ENCODE measurements around the gene PRKAG3. TPM values are rescaled to one million over a fixed set of nuclear protein-coding genes. Genes with fewer than 3 reads are reported as not detected.

Gene PRKAG3
- not detected for polyA plus RNA-seq (2013, experiment 1 of 2)
- polyA plus RNA-seq (2013, experiment 2 of 2) = not detected

DNA sequence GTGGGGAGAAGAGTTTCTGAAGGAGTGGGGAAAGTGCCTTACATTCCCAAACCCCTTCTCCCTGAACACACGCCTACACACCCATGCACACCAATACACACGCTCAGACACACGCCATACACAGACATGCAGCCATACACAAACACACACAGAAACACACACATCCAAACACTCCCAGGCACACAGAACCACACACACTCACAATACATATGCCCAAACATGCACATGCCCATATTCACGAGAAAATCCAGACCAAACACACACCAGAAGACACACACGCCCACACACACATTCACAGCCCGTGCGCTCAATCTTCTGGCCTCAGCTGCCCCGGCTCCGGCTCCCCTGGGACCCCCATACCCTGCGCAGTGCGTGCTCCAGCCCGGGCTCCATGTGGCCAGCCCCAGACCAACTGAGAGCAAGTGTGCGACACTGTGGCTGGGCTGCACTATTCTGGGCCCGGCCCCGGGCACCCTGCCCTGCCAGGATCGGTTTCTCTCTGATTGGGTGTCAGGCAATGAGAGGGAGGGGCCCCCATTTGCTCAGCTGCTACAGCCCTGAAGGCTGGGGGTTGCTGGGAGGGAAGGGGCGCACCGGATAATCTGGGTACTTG lies at the start of gene PRKAG3:
Gene PRKAG3 (minus strand): TSS at position 426 of the 613 bp plus-strand sequence.
- no peak within 1 kb of the TSS for H3K27ac ChIP-seq (ENCODE audit: low read depth, low read length, severe bottlenecking)
- H3K9me3 ChIP-seq (ENCODE audit: control insufficient read depth, low read length) = no peaks in the 10 kb centered on the region
- H3K36me3 ChIP-seq (ENCODE audit: control insufficient read depth, insufficient read depth, low read length) = no peaks in the 10 kb centered on the region
- H3K4me1 ChIP-seq (ENCODE audit: control insufficient read depth, insufficient read depth, low read length, poor library complexity, severe bottlenecking) = peaks cover 5% of the 10 kb centered on the region
- no peak within 1 kb of the TSS for H3K4me3 ChIP-seq (ENCODE audit: extremely low read depth, insufficient read depth, low read length, poor library complexity, severe bottlenecking)
- 85 to 92% methylated on average over 15 to 17 of the region's 18 CpGs for WGBS, 2 experiments (ENCODE audit: insufficient coverage in 2 of 2)

DNA sequence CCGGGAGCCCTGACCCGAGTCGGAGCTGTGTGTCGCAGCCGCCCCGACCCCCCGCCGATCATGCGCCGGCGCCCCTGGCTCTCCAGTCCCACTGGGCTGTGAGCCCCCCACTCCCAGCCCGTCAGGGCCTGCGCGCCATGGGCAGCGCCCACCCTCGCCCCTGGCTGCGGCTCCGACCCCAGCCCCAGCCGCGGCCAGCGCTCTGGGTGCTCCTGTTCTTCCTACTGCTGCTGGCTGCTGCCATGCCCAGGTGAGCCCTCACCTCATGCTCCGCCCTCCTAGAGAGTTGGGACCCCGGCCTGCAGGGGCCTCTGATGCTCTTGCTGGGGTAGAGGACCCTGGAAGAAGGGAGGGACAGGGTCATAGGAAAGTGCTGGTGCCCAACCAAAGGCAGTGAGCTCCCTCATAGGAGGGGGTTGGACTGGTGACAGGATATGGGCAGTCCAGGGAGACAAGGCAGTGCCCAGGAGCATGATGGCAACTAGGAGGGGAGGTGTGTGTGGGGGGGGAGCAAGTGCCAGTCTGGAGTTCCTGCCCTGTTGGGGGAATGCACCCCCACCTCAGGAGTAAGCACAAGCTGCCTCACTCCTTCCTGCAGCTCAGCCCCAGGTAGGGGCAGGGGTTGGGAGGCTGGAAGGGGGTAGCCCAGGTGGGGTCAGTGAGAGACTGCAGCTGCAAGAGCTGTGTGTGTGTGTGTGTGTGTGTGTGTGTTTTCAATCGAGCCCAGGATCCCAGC lies 49.4 kb upstream of the PRKAG3 start:
- Histone ChIP-seq H3K36me3 (ENCODE audit: control insufficient read depth, insufficient read depth, low read length) (no peaks in the 10 kb centered on the region), H3K9me3 (ENCODE audit: control insufficient read depth, low read length) (peaks cover 3% of the 10 kb centered on the region), H3K4me1 (ENCODE audit: control insufficient read depth, insufficient read depth, low read length, poor library complexity, severe bottlenecking) (peaks cover 13% of the 10 kb centered on the region), H3K4me3 (ENCODE audit: extremely low read depth, insufficient read depth, low read length, poor library complexity, severe bottlenecking) (no peak overlapping the region), H3K27ac (ENCODE audit: low read depth, low read length, severe bottlenecking) (no peak overlapping the region)
- WGBS, 2 experiments (ENCODE audit: insufficient coverage in 2 of 2) = 5 to 14% methylated on average over 14 to 23 of the region's 24 CpGs

DNA sequence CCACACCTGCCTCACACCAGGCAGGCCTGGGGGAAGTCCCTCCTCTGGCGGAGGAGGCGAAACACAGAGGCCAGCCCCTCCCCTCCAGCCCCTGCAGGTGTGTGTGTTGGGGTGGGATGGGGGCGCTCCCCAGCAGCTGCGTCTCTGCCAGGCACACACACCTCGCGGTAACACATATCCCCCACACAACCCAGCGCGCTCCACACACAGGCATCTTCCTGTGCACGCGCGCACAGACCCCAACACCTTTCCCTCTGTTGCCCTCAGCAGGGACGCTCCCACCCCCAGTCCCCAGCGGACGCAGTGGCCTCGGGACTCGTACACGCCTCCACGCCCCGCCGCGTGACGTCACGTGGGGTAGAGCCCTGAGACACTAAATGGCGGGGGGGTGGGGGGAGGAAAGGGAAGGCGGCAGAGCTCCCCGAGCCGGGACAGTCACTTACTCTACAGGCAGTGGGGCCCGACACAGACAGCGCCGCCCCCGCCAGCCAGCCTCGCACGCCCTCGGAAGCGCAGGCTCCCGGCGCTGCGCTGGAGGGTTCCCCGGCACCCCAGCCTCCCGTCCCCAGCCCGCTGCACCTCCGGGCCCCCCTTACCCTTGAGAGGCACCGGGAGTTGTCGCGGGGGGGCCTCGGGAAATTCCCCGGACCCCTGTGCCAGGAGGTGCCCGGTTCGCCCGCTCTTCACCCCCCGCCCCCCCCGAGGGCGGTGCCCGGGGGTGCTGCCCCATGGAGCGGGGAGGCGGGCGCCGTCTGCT lies 48.7 kb upstream of the PRKAG3 start, which contains the start of gene WNT10A:
Gene WNT10A (plus strand): TSS at position 751 of the 757 bp plus-strand sequence. CDS start 144 bp downstream, outside the sequence.
- H3K4me3 ChIP-seq (ENCODE audit: extremely low read depth, insufficient read depth, low read length, poor library complexity, severe bottlenecking) = no peak within 1 kb of the TSS
- 4 to 5% methylated on average over 29 to 31 of the region's 58 CpGs for WGBS, 2 experiments (ENCODE audit: insufficient coverage in 2 of 2)
- H3K9me3 ChIP-seq (ENCODE audit: control insufficient read depth, low read length) = peaks cover 3% of the 10 kb centered on the region
- H3K36me3 ChIP-seq (ENCODE audit: control insufficient read depth, insufficient read depth, low read length) = no peaks in the 10 kb centered on the region
- H3K27ac ChIP-seq (ENCODE audit: low read depth, low read length, severe bottlenecking) = no peak within 1 kb of the TSS
- peaks cover 13% of the 10 kb centered on the region for H3K4me1 ChIP-seq (ENCODE audit: control insufficient read depth, insufficient read depth, low read length, poor library complexity, severe bottlenecking)

DNA sequence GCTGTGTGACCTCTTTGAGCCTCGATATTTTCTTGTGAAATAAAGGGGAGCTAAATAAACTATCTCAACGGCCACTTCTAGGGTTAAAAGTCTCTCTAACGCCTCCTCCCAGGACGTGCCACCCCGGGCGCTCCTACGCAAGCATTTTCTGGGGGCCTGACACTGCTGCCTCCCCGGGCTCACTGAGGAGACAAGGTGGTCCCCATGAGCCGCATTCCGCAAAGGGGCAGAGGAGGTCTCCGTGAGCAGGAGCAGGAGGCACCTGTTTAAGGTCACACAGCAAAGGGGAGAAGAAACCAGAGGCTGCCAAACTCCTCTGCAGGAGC lies 48.1 kb upstream of the PRKAG3 start:
- no peak overlapping the region for H3K4me3 ChIP-seq (ENCODE audit: extremely low read depth, insufficient read depth, low read length, poor library complexity, severe bottlenecking)
- 2 to 6% methylated on average over 10 to 11 of the region's 11 CpGs for WGBS, 2 experiments (ENCODE audit: insufficient coverage in 2 of 2)
- peaks cover 13% of the 10 kb centered on the region for H3K4me1 ChIP-seq (ENCODE audit: control insufficient read depth, insufficient read depth, low read length, poor library complexity, severe bottlenecking)

DNA sequence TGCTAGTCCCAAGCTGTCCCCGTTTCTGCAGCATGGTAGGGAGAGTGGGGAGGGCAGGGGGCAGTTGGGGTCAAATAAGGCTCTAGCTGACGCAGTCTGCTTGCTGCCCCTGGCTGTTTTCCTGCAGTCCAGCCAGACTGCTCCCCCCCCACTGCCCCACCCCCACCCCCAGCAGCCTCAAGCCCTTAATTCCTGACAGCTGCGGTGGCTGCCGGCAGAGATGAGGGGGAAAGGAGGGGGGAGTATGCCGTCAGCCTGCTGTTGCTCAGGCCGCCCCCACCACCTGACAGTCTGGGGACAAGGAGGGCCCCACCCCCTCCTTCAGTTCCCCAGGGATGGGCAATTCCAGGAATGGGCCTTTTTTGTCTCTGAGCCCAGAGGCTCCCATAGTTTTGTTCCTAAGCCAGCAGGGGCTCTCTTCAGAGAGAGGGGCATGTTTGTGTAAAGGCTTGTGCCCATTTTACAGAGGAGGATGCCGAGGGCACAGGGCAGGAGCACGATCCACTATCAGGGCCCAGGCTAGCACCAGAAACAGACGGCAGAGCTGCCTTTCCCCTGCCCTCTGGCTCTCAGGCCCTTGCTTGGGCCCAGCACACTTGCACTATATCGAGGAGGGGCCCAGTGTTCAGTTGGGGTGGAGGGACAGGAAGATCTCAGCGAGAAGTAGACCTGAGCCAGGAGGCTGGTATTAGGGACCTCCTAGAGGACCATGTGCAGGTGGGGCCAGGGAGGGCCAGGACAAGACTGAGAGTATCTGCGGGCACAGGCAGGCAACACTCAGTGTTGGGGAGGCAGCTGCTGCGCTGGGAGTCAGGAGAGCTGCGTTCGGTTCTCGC lies 47.5 kb upstream of the PRKAG3 start:
- peaks cover 3% of the 10 kb centered on the region for H3K9me3 ChIP-seq (ENCODE audit: control insufficient read depth, low read length)
- peaks cover 13% of the 10 kb centered on the region for H3K4me1 ChIP-seq (ENCODE audit: control insufficient read depth, insufficient read depth, low read length, poor library complexity, severe bottlenecking)
- no peaks in the 10 kb centered on the region for H3K36me3 ChIP-seq (ENCODE audit: control insufficient read depth, insufficient read depth, low read length)
- H3K4me3 ChIP-seq (ENCODE audit: extremely low read depth, insufficient read depth, low read length, poor library complexity, severe bottlenecking) = no peak overlapping the region
- H3K27ac ChIP-seq (ENCODE audit: low read depth, low read length, severe bottlenecking) = no peak overlapping the region
- 15 to 17% methylated on average over 10 to 11 of the region's 16 CpGs for WGBS, 2 experiments (ENCODE audit: insufficient coverage in 2 of 2)

More for the DNA sequence above, 48.1 kb upstream of the PRKAG3 start:
- Histone ChIP-seq H3K36me3 (ENCODE audit: control insufficient read depth, insufficient read depth, low read length) (no peaks in the 10 kb centered on the region), H3K9me3 (ENCODE audit: control insufficient read depth, low read length) (peaks cover 3% of the 10 kb centered on the region), H3K27ac (ENCODE audit: low read depth, low read length, severe bottlenecking) (no peak overlapping the region)

DNA sequence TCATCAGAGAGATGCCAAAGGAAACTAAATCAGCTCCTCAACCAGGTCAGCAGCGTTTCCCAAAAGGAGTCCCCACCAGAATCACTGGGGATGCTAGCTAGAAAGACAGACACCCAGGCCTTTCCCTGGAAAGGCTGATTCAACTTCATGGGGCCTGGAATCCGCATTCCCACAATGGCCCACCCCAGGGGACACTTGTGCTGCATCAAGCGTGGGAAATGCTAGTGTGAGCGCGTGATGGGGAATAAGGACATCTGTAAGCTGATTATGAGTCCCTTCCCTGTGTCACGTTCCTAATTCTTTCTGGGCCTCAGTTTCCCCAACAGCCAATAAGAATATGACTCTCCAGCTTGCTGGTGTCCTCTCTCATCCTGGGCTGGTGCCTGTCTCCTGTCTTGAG lies 46.9 kb upstream of the PRKAG3 start:
- no peaks in the 10 kb centered on the region for H3K36me3 ChIP-seq (ENCODE audit: control insufficient read depth, insufficient read depth, low read length)
- no peak overlapping the region for H3K27ac ChIP-seq (ENCODE audit: low read depth, low read length, severe bottlenecking)
- H3K4me3 ChIP-seq (ENCODE audit: extremely low read depth, insufficient read depth, low read length, poor library complexity, severe bottlenecking) = no peak overlapping the region
- H3K4me1 ChIP-seq (ENCODE audit: control insufficient read depth, insufficient read depth, low read length, poor library complexity, severe bottlenecking) = peaks cover 13% of the 10 kb centered on the region
- 27 to 35% methylated on average over 3 to 6 of the region's 6 CpGs for WGBS, 2 experiments (ENCODE audit: insufficient coverage in 2 of 2)
- H3K9me3 ChIP-seq (ENCODE audit: control insufficient read depth, low read length) = peaks cover 3% of the 10 kb centered on the region

DNA sequence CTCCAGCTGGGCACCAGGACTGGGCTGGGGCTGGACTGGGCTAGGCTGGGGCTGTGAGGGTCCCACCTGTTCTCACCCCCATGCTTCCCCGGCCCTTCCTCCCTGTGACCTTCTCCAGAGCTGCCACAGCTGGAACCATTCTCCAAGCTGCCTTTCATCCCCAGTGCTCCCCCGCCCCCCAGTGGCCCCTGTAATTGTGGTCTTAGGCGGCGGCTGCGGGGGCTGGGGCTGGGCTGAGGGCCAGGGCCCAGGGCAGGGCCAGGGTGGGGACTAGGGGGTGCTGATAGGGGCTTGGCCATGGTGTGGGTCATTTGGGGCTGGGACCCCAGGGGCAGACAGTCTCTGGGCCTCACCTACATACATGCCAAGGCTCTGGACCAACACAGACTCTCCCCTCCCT lies 46.3 kb upstream of the PRKAG3 start:
- Histone ChIP-seq H3K27ac (ENCODE audit: low read depth, low read length, severe bottlenecking) (no peak overlapping the region), H3K4me3 (ENCODE audit: extremely low read depth, insufficient read depth, low read length, poor library complexity, severe bottlenecking) (no peak overlapping the region), H3K9me3 (ENCODE audit: control insufficient read depth, low read length) (peaks cover 3% of the 10 kb centered on the region), H3K4me1 (ENCODE audit: control insufficient read depth, insufficient read depth, low read length, poor library complexity, severe bottlenecking) (peaks cover 9% of the 10 kb centered on the region), H3K36me3 (ENCODE audit: control insufficient read depth, insufficient read depth, low read length) (no peaks in the 10 kb centered on the region)
- 50% methylated on average over 2 of the region's 5 CpGs; no CpG with 5 or more reads in 1 of the 2 experiments for WGBS, 2 experiments (ENCODE audit: insufficient coverage in 2 of 2)

DNA sequence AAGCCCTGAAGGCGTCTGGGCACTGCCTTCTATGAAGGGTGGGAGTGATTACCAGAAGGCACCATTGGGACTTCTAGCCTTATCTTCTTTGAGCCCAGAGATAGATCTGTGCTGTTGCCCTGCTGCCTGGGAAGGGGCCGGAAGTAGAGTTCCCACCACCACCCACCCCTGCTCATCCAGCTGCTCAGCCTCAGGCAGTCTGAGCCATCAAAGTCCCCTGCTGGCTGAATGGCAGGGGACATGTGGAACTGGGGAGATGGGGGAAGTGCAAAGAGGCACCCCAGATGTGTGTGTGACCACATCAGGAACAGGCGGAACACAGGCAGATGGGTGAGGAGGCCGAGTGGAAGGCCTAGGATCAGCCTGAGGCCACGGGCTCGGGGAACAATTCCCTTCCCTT lies 45.7 kb upstream of the PRKAG3 start:
- Histone ChIP-seq H3K27ac (ENCODE audit: low read depth, low read length, severe bottlenecking) (no peak overlapping the region), H3K36me3 (ENCODE audit: control insufficient read depth, insufficient read depth, low read length) (no peaks in the 10 kb centered on the region), H3K4me1 (ENCODE audit: control insufficient read depth, insufficient read depth, low read length, poor library complexity, severe bottlenecking) (peaks cover 9% of the 10 kb centered on the region), H3K9me3 (ENCODE audit: control insufficient read depth, low read length) (peaks cover 3% of the 10 kb centered on the region), H3K4me3 (ENCODE audit: extremely low read depth, insufficient read depth, low read length, poor library complexity, severe bottlenecking) (no peak overlapping the region)
- 54 to 86% methylated on average over 4 to 5 of the region's 6 CpGs for WGBS, 2 experiments (ENCODE audit: insufficient coverage in 2 of 2)

DNA sequence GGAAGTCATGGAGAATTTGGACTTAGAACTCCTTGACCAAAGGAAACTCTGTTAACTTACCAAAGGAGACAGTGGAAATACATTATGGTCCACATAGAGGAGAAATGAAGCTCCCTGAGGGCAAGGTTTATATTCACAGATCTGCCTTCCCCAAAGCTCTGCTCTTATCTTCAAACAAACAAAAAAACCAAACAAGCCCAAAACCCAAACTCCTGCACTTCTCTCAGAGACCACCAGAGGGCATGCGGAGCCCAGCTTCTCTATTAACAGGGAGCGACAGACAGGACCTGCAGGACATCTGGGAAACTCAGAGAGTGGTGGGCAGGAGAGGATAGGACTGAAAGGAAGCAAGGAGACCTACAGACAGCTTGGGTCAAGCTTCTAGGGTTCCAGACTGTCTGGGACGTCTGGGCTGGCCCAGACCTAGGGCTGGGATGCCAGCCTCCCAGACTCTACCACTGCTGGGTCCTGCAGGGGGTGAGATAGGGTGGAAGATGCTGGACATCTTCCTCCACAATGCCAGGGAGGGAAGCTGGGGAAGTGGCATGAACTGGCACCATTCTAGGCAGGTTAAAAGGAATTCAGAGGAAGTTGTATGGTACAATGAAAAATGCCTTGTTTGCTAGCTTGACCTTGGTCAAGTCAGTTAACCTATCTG lies 45.1 kb upstream of the PRKAG3 start:
- Histone ChIP-seq H3K36me3 (ENCODE audit: control insufficient read depth, insufficient read depth, low read length) (no peaks in the 10 kb centered on the region), H3K4me1 (ENCODE audit: control insufficient read depth, insufficient read depth, low read length, poor library complexity, severe bottlenecking) (peaks cover 9% of the 10 kb centered on the region), H3K27ac (ENCODE audit: low read depth, low read length, severe bottlenecking) (no peak overlapping the region), H3K4me3 (ENCODE audit: extremely low read depth, insufficient read depth, low read length, poor library complexity, severe bottlenecking) (no peak overlapping the region), H3K9me3 (ENCODE audit: control insufficient read depth, low read length) (peaks cover 3% of the 10 kb centered on the region)
- 0% methylated on average over 1 to 2 of the region's 3 CpGs for WGBS, 2 experiments (ENCODE audit: insufficient coverage in 2 of 2)

Data from mesodermal cell (in vitro differentiated cells).